ENCODE measurements around the gene ARHGAP26. TPM values are rescaled to one million over a fixed set of nuclear protein-coding genes. Genes with fewer than 3 reads are reported as not detected.

The ARHGAP26 gene
- polyA plus RNA-seq, 1 donor from 2014 or later, result 0.83 TPM

GRCh38 chr5:142745268-142745667 lies 24.9 kb upstream of the ARHGAP26 start:
- TF ChIP-seq TAF1 (IDR thresholded peaks at IDR 0.05; ENCODE audit: low read depth), result no peak
- Histone ChIP-seq H3K79me2 (replicated peaks; ENCODE audit: insufficient read depth, low read length) (no peaks in the 10 kb centered on the region), H4K20me1 (ENCODE audit: insufficient read depth) (no peaks in the 10 kb centered on the region), H3K9ac (ENCODE audit: low read length) (no peak overlapping the region), H2AFZ (ENCODE audit: low read depth, low read length) (no peak overlapping the region), H3K4me3 (ENCODE audit: low read length) (no peak overlapping the region), H3K27ac (ENCODE audit: low read length) (no peak overlapping the region), H3F3A (ENCODE audit: insufficient read depth, low read length, poor library complexity, severe bottlenecking) (no peaks in the 10 kb centered on the region), H3K36me3 (ENCODE audit: insufficient read depth, low read length) (no peaks in the 10 kb centered on the region), H3K27me3 (ENCODE audit: insufficient read depth, low read depth, low read length) (no peaks in the 10 kb centered on the region), H3K4me2 (ENCODE audit: low read length) (no peak overlapping the region), H3K9me2 (ENCODE audit: insufficient read depth, low read length) (no peaks in the 10 kb centered on the region), H3K9me3 (ENCODE audit: low read length) (no peaks in the 10 kb centered on the region)

- no peak overlapping the region for H3K27ac ChIP-seq (ENCODE audit: low read length)
- H3K4me3 ChIP-seq (ENCODE audit: low read length), result no peak overlapping the region
- no peaks in the 10 kb centered on the region for H4K20me1 ChIP-seq (ENCODE audit: insufficient read depth)
- no peak overlapping the region for H3K4me2 ChIP-seq (ENCODE audit: low read length)
- H3K36me3 ChIP-seq (ENCODE audit: insufficient read depth, low read length), result no peaks in the 10 kb centered on the region
- H3K27me3 ChIP-seq (ENCODE audit: insufficient read depth, low read depth, low read length), result no peaks in the 10 kb centered on the region
- no peaks in the 10 kb centered on the region for H3F3A ChIP-seq (ENCODE audit: insufficient read depth, low read length, poor library complexity, severe bottlenecking)
- H2AFZ ChIP-seq (ENCODE audit: low read depth, low read length), result no peak overlapping the region
- TF ChIP-seq RAD21 (conservative IDR thresholded peaks at IDR 0.05) (no peak), POLR2AphosphoS5 (IDR thresholded peaks at IDR 0.05) (no peak), EZH2 (IDR thresholded peaks at IDR 0.05; ENCODE audit: borderline replicate concordance, insufficient read depth, low read length, poor library complexity, severe bottlenecking) (no peak), TAF1 (IDR thresholded peaks at IDR 0.05; ENCODE audit: low read depth) (no peak), MXI1 (conservative IDR thresholded peaks at IDR 0.05; ENCODE audit: poor library complexity, severe bottlenecking) (no peak), SMC3 (conservative IDR thresholded peaks at IDR 0.05; ENCODE audit: poor library complexity) (no peak), EP300 (conservative IDR thresholded peaks at IDR 0.05; ENCODE audit: poor library complexity, severe bottlenecking) (no peak)
- H3K9ac ChIP-seq (ENCODE audit: low read length), result no peak overlapping the region
- no peaks in the 10 kb centered on the region for H3K79me2 ChIP-seq (replicated peaks; ENCODE audit: insufficient read depth, low read length)
- H3K9me3 ChIP-seq (ENCODE audit: low read length), result no peaks in the 10 kb centered on the region
- no peaks in the 10 kb centered on the region for H3K9me2 ChIP-seq (ENCODE audit: insufficient read depth, low read length)
These were observed 23.4 kb upstream of the ARHGAP26 start for GRCh38 chr5:142746532-142747433.

DNA sequence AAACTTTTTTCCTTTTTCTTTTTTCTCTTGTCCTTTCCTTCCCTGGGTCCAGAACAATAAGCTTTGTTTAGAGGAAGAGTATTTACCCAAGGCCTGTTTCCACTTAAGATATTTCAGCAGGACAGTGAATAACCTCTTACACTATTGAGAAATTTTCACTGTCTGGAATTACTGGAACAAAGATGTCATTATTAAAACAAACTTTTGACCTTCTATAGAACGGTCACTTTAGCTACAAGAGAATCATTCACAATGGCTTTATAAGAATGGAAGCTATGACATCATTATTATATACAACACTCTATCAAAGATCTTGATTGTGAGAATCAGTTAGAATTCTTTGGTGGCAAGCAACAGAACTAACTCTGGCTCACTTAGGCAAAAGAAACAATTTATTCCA lies 22.0 kb upstream of the ARHGAP26 start:
- Histone ChIP-seq H4K20me1 (ENCODE audit: insufficient read depth) (no peaks in the 10 kb centered on the region), H3K9ac (ENCODE audit: low read length) (no peak overlapping the region), H3F3A (ENCODE audit: insufficient read depth, low read length, poor library complexity, severe bottlenecking) (no peaks in the 10 kb centered on the region), H3K79me2 (replicated peaks; ENCODE audit: insufficient read depth, low read length) (no peaks in the 10 kb centered on the region), H3K9me3 (ENCODE audit: low read length) (no peaks in the 10 kb centered on the region), H3K4me3 (ENCODE audit: low read length) (no peak overlapping the region), H3K27me3 (ENCODE audit: insufficient read depth, low read depth, low read length) (no peaks in the 10 kb centered on the region), H3K4me2 (ENCODE audit: low read length) (no peak overlapping the region), H3K9me2 (ENCODE audit: insufficient read depth, low read length) (no peaks in the 10 kb centered on the region), H2AFZ (ENCODE audit: low read depth, low read length) (no peak overlapping the region), H3K36me3 (ENCODE audit: insufficient read depth, low read length) (no peaks in the 10 kb centered on the region), H3K27ac (ENCODE audit: low read length) (no peak overlapping the region)
- TF ChIP-seq, protein P1, sequence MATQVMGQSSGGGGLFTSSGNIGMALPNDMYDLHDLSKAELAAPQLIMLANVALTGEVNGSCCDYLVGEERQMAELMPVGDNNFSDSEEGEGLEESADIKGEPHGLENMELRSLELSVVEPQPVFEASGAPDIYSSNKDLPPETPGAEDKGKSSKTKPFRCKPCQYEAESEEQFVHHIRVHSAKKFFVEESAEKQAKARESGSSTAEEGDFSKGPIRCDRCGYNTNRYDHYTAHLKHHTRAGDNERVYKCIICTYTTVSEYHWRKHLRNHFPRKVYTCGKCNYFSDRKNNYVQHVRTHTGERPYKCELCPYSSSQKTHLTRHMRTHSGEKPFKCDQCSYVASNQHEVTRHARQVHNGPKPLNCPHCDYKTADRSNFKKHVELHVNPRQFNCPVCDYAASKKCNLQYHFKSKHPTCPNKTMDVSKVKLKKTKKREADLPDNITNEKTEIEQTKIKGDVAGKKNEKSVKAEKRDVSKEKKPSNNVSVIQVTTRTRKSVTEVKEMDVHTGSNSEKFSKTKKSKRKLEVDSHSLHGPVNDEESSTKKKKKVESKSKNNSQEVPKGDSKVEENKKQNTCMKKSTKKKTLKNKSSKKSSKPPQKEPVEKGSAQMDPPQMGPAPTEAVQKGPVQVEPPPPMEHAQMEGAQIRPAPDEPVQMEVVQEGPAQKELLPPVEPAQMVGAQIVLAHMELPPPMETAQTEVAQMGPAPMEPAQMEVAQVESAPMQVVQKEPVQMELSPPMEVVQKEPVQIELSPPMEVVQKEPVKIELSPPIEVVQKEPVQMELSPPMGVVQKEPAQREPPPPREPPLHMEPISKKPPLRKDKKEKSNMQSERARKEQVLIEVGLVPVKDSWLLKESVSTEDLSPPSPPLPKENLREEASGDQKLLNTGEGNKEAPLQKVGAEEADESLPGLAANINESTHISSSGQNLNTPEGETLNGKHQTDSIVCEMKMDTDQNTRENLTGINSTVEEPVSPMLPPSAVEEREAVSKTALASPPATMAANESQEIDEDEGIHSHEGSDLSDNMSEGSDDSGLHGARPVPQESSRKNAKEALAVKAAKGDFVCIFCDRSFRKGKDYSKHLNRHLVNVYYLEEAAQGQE (IDR thresholded peaks at IDR 0.05; ENCODE audit: borderline replicate concordance), result no peak
- TF ChIP-seq RAD21 (conservative IDR thresholded peaks at IDR 0.05) (no peak), MXI1 (conservative IDR thresholded peaks at IDR 0.05; ENCODE audit: poor library complexity, severe bottlenecking) (no peak), POLR2AphosphoS5 (IDR thresholded peaks at IDR 0.05) (no peak), TAF1 (IDR thresholded peaks at IDR 0.05; ENCODE audit: low read depth) (no peak), EP300 (conservative IDR thresholded peaks at IDR 0.05; ENCODE audit: poor library complexity, severe bottlenecking) (no peak), CTCF (IDR thresholded peaks at IDR 0.05; ENCODE audit: poor library complexity, severe bottlenecking) (no peak), EZH2 (IDR thresholded peaks at IDR 0.05; ENCODE audit: borderline replicate concordance, insufficient read depth, low read length, poor library complexity, severe bottlenecking) (no peak), SMC3 (conservative IDR thresholded peaks at IDR 0.05; ENCODE audit: poor library complexity) (no peak)
